Activated CD8-positive, alpha-beta T cell treated with anti-CD3 and anti-CD28 coated beads for 36 hours (primary cell): Measurements from ENCODE around the gene ALMS1. TPM values are rescaled to one million over a fixed set of nuclear protein-coding genes. Genes with fewer than 3 reads are reported as not detected.
A peak's percentile ranks its signal among the peaks of the same experiment; 100 is the strongest.
"Not testable (repeated sequence)": the region's sequence is repeated elsewhere in the genome, so short reads cannot be mapped to it uniquely, and the experiment has no call there.

Experiments
- ATAC-seq: fragments of 200-7000 bp; cut with Tn5 transposase; one replicate; pipeline ENCODE4 v1.10.0; 2021; ENCODE audit warnings: mild to moderate bottlenecking, moderate library complexity
- CTCF ChIA-PET: fragments of 350-600 bp; sonication (Branson Sonifier 250); formaldehyde crosslinking; loops from one replicate; lab custom pipeline; 2021; ENCODE audit warnings: antibody characterized with exemption; lab: Charles Lee
- POLR2A ChIA-PET: fragments of 350-600 bp; sonication (Branson Sonifier 250); formaldehyde crosslinking; loops from one replicate; lab custom pipeline; 2021; ENCODE audit warnings: antibody characterized with exemption; lab: Charles Lee
- DNase-seq: peaks from one replicate; pipeline ENCODE4 v3.0.0-alpha.2; 2020
- H3K27ac Mint-ChIP-seq: one replicate; pipeline ENCODE4 v1.8.0; 2021; ENCODE audit warnings: mild to moderate bottlenecking, mixed read lengths
- H3K27me3 Mint-ChIP-seq: one replicate; pipeline ENCODE4 v1.8.0; 2021; ENCODE audit warnings: mixed read lengths
- H3K36me3 Mint-ChIP-seq: one replicate; pipeline ENCODE4 v1.8.0; 2021; ENCODE audit warnings: low read depth, mixed read lengths
- H3K4me1 Mint-ChIP-seq: one replicate; pipeline ENCODE4 v1.8.0; 2021; ENCODE audit warnings: low read depth, mixed read lengths
- H3K4me3 Mint-ChIP-seq: one replicate; pipeline ENCODE4 v1.8.0; 2021; ENCODE audit warnings: mild to moderate bottlenecking, moderate library complexity, mixed read lengths
- H3K9me3 Mint-ChIP-seq: one replicate; pipeline ENCODE4 v1.8.0; 2021; ENCODE audit warnings: mixed read lengths
- CTCF ChIP-seq: fragments of 200-600 bp; IDR thresholded peaks from one replicate; pipeline ENCODE4 v1.8.0; 2022; ENCODE audit warnings: antibody characterized with exemption, mild to moderate bottlenecking
- intact Hi-C: fragments of 100-400 bp; cut with micrococcal nuclease; formaldehyde crosslinking; loops from one replicate; pipeline ENCODE4 v1.10.0; 2022
- total RNA-seq, 2 experiments: library from RNA; stranded (reverse); gene quantifications; one replicate each; pipeline ENCODE4 v1.2.3, GENCODE V29; 2021

The ALMS1 gene
- 10 to 100 TPM; 18.1 to 20.3 TPM for total RNA-seq

GRCh38 chr2:73385504-73386341 lies at the start of gene ALMS1:
ALMS1 (plus strand) TSS chr2:73385836; CDS start chr2:73385869, 33 bp downstream.
- peaks cover 20% of the 10 kb centered on the region for H3K4me1 Mint-ChIP-seq

DNA sequence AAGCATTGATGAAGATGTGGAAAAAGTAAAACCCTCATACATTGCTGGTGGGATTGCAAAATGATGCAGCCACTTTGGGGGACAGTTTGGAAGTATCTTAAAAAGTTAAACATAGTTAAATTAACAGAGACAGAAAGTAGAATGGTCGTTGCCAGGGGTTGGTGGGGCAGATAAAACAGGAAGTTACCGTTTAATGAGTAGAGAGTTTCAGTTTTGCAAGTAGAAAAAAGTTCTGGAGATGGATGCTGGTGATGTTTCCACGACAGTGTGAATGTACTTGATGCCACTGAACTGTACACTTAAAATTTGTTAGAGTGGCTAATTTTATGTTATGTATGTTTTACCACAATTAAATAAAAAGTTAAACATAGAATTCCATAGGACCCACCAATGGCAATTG lies 47.8 kb upstream of the ALMS1 start:
- peaks cover 3% of the 10 kb centered on the region for H3K4me1 Mint-ChIP-seq
- no peak for TF ChIP-seq CTCF
- ChIA-PET CTCF (no interaction called here), POLR2A (no interaction called here)
- intact Hi-C loops, result no loop called here
- H3K27me3 Mint-ChIP-seq, result no peaks in the 10 kb centered on the region
- DNase-seq, result no peak
- H3K27ac Mint-ChIP-seq, result no peak overlapping the region
- no peak overlapping the region for H3K4me3 Mint-ChIP-seq
- no peak for ATAC-seq
- peaks cover 10% of the 10 kb centered on the region for H3K9me3 Mint-ChIP-seq
- no peaks in the 10 kb centered on the region for H3K36me3 Mint-ChIP-seq

More at GRCh38 chr2:73385504-73386341, at the start of gene ALMS1:
- H3K4me3 Mint-ChIP-seq, result peak within 1 kb of the TSS; percentile 89
- peaks cover 3% of the 10 kb centered on the region for H3K36me3 Mint-ChIP-seq
- H3K27me3 Mint-ChIP-seq, result no peaks in the 10 kb centered on the region
- DNase-seq (peak; percentile 92), ATAC-seq (peak; percentile 85)
- CTCF ChIA-PET, result interaction anchor here (1.2 to 1.3 kb wide), 2 partner anchors 88 to 93 kb away, joined by 3 read pairs; partner anchors contain the start of gene EGR4
- H3K27ac Mint-ChIP-seq, result peak within 1 kb of the TSS; percentile 87
- POLR2A ChIA-PET, result interaction anchor here (0.6 to 1.4 kb wide), 6 partner anchors 13 to 101 kb away, joined by 3 to 5 read pairs (median 3); partner anchors contain the start of gene FBXO41
- H3K9me3 Mint-ChIP-seq, result no peaks in the 10 kb centered on the region
- intact Hi-C loops, result no loop called here
- no peak for TF ChIP-seq CTCF

DNA sequence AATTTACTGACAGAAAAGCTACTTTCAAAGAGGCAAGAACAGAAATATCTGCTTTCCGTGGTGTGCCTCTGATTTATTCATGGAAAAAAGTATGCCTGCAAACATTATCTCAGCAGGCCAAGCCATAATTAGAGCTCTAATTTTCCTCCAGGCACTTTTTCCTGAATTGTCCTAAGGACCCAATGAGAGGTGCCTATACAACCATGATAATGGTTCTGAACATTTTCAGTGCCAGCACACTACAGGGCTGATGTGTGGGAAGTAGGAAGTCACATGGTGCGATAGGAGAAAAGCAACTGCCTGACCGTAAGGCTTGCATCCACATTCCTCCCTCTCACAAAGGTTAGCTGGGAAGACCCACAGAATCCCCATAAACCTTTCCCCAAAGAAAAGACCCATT lies 46.4 kb upstream of the ALMS1 start:
- H3K4me3 Mint-ChIP-seq, result no peak overlapping the region
- POLR2A ChIA-PET, result interaction anchor here (0.8 kb wide), 1 partner anchor 13 kb away, joined by 3 read pairs; no protein-coding TSS in a partner anchor
- no peak for ATAC-seq
- no peak for DNase-seq
- H3K36me3 Mint-ChIP-seq, result no peaks in the 10 kb centered on the region
- intact Hi-C loops, result no loop called here
- H3K9me3 Mint-ChIP-seq, result peaks cover 4% of the 10 kb centered on the region
- no peaks in the 10 kb centered on the region for H3K27me3 Mint-ChIP-seq
- no peak for TF ChIP-seq CTCF
- H3K27ac Mint-ChIP-seq, result no peak overlapping the region
- CTCF ChIA-PET, result no interaction called here
- H3K4me1 Mint-ChIP-seq, result peaks cover 3% of the 10 kb centered on the region

GRCh38 chr2:73341039-73341438 lies 44.6 kb upstream of the ALMS1 start:
- H3K9me3 Mint-ChIP-seq, result no peaks in the 10 kb centered on the region
- no peak overlapping the region for H3K4me3 Mint-ChIP-seq
- ATAC-seq, result no peak
- DNase-seq, result no peak
- H3K4me1 Mint-ChIP-seq, result peaks cover 3% of the 10 kb centered on the region
- no peak for TF ChIP-seq CTCF
- H3K27ac Mint-ChIP-seq, result no peak overlapping the region
- POLR2A ChIA-PET, result no interaction called here
- CTCF ChIA-PET, result no interaction called here
- no peaks in the 10 kb centered on the region for H3K36me3 Mint-ChIP-seq
- intact Hi-C loops, result no loop called here
- H3K27me3 Mint-ChIP-seq, result no peaks in the 10 kb centered on the region

DNA sequence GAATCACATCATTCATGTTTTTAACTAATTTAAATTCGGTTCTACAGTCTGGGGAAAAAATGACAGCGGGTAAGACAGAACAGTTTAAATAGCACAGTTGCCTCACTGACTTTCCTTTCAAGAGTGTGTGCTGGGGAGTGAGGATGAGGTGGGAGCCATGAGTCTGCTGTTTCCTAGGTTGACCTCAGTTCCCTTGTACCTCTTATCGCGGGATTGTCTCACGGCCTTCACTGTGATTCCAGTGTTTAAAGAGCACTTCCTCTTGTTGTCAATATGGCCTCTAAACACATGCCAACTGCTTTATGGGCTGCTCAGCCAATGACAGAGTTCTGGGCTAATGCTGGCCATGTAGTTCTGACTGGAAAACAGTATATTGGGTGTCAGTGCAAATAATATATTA lies 41.6 kb upstream of the ALMS1 start:
- Mint-ChIP-seq H3K9me3 (no peaks in the 10 kb centered on the region), H3K36me3 (no peaks in the 10 kb centered on the region), H3K4me3 (no peak overlapping the region), H3K27me3 (peaks cover 2% of the 10 kb centered on the region), H3K4me1 (no peaks in the 10 kb centered on the region), H3K27ac (no peak overlapping the region)
- intact Hi-C loops, result no loop called here
- ChIA-PET CTCF (no interaction called here), POLR2A (no interaction called here)
- ATAC-seq (no peak), DNase-seq (no peak)
- no peak for TF ChIP-seq CTCF

DNA sequence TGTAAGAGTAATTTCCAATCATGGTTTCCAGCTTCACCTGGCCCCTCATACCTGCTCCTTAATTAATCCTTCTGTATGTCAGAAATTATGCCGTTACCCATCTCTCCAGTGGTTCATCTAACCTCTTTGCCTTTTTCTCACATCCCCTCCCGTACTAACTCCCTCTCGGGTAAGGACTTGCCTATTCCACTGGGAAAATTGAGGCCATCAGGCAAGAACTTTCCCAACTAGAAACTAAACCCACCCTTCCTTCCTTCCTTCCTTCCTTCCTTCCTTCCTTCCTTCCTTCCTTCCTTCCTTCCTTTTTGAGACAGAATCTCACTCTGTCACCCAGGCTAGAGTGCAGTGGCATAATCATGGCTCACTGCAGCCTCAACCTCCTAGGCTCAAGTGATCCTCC lies 40.9 kb upstream of the ALMS1 start:
- POLR2A ChIA-PET, H3K27ac Mint-ChIP-seq, ATAC-seq, H3K9me3 Mint-ChIP-seq, H3K4me3 Mint-ChIP-seq, H3K36me3 Mint-ChIP-seq, intact Hi-C loops, H3K4me1 Mint-ChIP-seq, H3K27me3 Mint-ChIP-seq, DNase-seq: not testable (repeated sequence)
- CTCF ChIA-PET, result interaction anchor here (1.5 kb wide), 1 partner anchor 11 kb away, joined by 3 read pairs; no protein-coding TSS in a partner anchor
